GM21390 (cell line): ENCODE measurements around the gene GRK7.
"Not testable (repeated sequence)": the region's sequence is repeated elsewhere in the genome, so short reads cannot be mapped to it uniquely, and the experiment has no call there.

Experiments
- ATAC-seq: cut with Tn5 transposase; IDR thresholded peaks from one replicate; pipeline ENCODE4 v1.9.1; 2021; ENCODE audit not compliant: unreplicated experiment

Gene GRK7

GRCh38 chr3:141754032-141754431 lies 9.2 kb upstream of the GRK7 start:
- no peak for ATAC-seq

DNA sequence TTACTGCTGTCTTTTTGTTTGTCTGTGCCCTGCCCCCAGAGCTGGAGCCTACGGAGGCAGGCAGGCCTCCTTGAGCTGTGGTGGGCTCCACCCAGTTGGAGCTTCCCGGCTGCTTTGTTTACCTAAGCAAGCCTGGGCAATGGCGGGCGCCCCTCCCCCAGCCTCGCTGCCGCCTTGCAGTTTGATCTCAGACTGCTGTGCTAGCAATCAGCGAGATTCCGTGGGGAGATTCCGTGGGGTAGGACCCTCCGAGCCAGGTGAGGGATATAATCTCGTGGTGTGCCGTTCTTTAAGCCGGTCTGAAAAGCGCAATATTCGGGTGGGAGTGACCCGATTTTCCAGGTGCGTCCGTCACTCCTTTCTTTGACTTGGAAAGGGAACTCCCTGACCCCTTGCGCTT lies 656 bp upstream of the GRK7 start:
- ATAC-seq = not testable (repeated sequence)

DNA sequence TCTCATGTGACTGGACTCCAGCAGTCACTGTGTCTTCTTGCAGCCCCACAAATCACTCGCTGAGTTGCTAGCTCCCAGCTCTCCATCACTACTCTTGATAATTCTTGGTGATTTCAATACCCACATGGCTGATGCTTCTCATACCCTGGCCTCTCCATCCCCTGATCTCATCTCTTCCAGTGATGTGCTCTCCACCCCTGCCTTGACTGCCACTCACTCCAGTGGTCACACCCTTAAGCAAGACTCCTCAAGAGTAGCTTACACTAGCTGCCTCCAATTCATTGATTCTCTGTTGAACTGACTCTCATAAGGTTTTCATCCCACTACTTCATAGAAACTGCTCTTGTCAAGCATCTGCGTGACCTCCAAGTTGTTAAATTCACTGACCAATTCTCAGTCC lies 837 bp downstream of the GRK7 start:
- no peak for ATAC-seq

DNA sequence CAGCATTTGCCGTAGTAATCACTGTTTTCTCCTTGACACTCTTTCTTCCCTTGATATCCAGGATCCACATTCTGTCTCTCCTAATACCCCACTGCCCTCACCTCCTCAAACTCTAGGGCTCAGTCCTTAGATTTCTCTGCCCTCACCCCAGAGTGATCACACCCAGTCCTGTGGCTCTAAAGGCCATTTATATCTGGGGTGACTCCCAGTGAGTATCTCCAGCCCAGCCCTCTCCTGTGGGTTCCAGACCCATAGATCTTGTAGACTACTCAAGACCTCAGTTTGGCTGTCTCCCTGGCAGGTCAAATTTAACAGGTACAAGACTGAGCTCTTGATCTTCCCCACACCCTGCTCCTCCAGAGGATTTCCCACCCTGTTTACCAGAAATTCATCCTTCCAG lies 1.3 kb downstream of the GRK7 start:
- no peak for ATAC-seq

GRCh38 chr3:141764986-141765385 lies 1.8 kb downstream of the GRK7 start:
- no peak for ATAC-seq

- ATAC-seq = no peak
Measured at GRCh38 chr3:141767066-141767465, 3.9 kb downstream of the GRK7 start.

GRCh38 chr3:141769221-141769894 lies 6.2 kb downstream of the GRK7 start:
- no peak for ATAC-seq

GRCh38 chr3:141773676-141774075 lies 10.5 kb downstream of the GRK7 start:
- no peak for ATAC-seq

GRCh38 chr3:141776376-141776775 lies 13.2 kb downstream of the GRK7 start:
- ATAC-seq = no peak

GRCh38 chr3:141776885-141777284 lies 13.7 kb downstream of the GRK7 start:
- ATAC-seq = no peak

DNA sequence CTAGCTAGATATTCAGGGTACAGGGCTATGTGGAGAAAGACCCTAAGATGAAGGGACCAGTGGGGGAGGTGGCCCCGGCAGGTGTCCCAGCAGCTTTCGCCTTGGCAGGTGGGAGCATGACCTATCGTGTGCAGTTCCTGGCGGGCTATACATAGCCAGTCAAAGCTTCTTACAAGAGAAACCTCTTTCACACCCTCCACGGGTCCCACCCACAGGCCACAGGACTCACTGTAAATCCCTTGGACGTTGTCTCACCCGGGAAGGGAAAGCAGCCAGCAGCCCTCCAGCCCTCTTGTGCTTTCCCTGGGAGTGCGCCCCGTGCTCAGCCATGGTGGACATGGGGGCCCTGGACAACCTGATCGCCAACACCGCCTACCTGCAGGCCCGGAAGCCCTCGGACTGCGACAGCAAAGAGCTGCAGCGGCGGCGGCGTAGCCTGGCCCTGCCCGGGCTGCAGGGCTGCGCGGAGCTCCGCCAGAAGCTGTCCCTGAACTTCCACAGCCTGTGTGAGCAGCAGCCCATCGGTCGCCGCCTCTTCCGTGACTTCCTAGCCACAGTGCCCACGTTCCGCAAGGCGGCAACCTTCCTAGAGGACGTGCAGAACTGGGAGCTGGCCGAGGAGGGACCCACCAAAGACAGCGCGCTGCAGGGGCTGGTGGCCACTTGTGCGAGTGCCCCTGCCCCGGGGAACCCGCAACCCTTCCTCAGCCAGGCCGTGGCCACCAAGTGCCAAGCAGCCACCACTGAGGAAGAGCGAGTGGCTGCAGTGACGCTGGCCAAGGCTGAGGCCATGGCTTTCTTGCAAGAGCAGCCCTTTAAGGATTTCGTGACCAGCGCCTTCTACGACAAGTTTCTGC lies 15.0 kb downstream of the GRK7 start:
- no peak for ATAC-seq

DNA sequence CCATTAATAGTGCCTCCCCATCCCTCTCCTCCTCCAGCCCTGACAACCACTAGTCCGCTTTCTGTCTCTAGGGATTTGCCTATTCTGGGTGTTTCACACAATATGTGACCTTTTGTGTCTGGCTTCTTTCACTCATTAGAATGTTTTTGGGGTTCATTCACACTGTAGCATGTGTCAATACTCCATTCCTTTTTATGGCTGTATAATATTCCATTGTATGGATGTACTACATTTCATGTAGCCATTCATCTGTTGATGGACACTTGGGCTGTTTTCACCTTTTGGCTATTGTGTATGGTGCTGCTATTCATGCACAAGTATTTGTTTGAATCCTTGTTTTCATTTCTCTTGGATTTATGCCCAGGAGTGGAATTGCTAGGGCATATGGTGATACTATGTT lies 16.5 kb downstream of the GRK7 start:
- ATAC-seq = no peak

- no peak for ATAC-seq
Measured at GRCh38 chr3:141782386-141782932, 19.3 kb downstream of the GRK7 start.

GRCh38 chr3:141783632-141784031 lies 20.4 kb downstream of the GRK7 start:
- ATAC-seq = no peak

DNA sequence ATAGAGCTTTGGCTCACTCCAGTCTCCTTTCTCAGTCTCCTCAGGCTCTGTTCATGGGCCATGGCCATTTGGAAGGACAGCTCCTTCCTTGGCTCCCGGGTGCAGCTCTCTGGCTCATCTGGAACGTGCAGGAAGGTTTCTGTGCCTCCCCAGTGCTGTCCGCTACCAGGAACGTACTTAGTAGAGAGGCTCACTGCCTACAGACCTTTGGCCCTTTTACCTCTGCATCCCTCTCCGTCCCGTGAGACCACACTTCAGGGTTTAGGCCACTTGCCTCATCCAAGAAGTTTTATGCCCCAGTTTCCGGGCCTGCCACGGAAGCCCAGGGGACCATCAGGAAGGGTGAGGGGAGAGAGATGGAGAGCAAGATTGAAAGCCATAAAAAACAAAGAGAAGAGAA lies 20.9 kb downstream of the GRK7 start:
- ATAC-seq = no peak

- ATAC-seq = no peak
Measured at GRCh38 chr3:141784531-141784930, 21.3 kb downstream of the GRK7 start.

- ATAC-seq = no peak
Measured at GRCh38 chr3:141788149-141788548, 24.9 kb downstream of the GRK7 start.

DNA sequence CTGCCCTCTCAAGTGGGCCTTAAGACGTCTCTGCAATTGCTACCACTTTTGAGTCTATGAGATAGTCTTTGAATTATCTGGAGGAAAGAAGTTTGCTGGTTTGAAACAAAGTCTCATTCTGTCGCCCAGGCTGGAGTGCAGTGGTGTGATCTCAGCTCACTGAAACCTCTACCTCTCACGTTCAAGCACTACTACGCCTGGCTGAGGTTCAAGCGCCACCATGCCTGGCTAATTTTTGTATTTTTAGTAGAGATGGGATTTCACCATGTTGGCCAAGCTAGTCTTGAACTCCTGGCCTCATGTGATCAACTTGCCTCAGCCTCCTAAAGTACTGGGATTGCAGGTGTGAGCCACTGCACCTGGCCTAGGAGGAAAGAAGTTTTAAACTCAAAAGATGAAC lies 25.5 kb downstream of the GRK7 start:
- not testable (repeated sequence) for ATAC-seq

DNA sequence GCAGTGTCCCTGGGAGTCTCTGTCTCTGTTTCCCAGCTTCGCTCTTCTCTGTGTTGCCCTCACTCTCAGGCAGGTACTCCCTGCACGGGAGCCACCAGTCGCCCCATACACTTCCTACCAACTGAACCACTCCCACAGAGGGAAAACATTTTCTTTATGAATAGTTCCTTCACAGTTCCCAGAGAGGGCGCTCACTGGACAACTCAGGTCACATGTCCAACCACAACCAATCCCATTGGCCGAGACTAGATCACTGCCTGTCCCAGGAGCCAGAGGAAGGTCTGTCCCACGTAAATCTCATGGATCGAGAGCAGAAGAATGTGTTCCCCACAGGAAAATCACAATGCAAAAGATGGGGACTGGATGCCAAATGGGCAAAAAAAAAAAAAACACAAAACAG lies 26.1 kb downstream of the GRK7 start:
- ATAC-seq = no peak

GRCh38 chr3:141790171-141790570 lies 27.0 kb downstream of the GRK7 start:
- no peak for ATAC-seq

- ATAC-seq = no peak
Measured at GRCh38 chr3:141792495-141792894, 29.3 kb downstream of the GRK7 start.
